Measurements from ENCODE around the gene FCHSD2. TPM values are rescaled to one million over a fixed set of nuclear protein-coding genes. Genes with fewer than 3 reads are reported as not detected.

The FCHSD2 gene
- total and polyA plus RNA-seq, 9 of the 15 experiments (the other 6 are each of a cell fraction or from before 2014, with no cell fraction given): 1.8 to 14.7 (median 6.4) TPM

DNA sequence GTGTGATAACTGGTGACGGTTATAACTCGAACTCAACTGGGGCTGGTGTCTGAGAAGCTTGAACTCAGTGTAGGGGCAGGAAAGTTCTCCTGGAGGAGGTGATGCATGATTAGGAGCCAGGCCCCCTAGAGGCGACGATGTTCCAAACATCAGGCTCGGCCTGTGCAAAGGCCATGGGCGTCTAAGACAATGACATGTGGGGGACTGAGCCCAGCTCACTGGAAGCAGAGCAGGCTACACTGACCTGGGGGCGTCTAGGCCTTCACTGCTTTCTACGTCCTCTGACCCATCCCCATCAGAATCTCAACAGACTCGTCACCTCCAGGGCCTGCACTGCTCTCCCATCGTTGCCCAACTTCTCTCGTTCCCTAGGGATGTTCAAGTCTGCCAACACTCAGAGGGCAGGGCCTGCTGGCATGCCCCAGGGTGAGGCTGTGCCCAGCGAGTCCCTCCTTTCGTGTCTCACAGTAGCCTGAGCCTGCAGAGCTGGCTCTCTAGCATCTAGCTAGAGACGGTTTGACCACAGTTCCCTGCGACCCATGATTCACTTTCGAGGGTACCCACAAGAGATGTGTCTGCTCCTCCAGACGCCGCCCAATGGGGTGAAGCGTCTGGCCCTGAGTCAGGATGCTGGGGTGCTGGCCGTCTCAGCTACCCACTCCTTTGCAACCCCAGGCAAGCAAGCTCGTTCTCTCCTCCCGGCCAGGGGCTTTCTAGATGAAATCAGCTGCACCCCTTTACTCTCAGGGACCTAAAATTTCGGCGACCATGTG lies 329.0 kb downstream of the FCHSD2 start (continued):
- no peak for TF ChIP-seq SP2 (IDR thresholded peaks at IDR 0.05; ENCODE audit: extremely low read depth, low read depth, low read length, poor library complexity, severe bottlenecking)
- TF ChIP-seq HMGN3 (IDR thresholded peaks at IDR 0.05; ENCODE audit: borderline replicate concordance, extremely low read depth, insufficient read length, low read depth, low read length): no peak
- TF ChIP-seq RBM17 (IDR thresholded peaks at IDR 0.05; ENCODE audit: borderline replicate concordance, low read depth, low read length): no peak
- no peak for TF ChIP-seq ZNF217 (CRISPR knock-in tag; IDR thresholded peaks at IDR 0.05)
- TF ChIP-seq ZBTB7A (IDR thresholded peaks at IDR 0.05; ENCODE audit: borderline replicate concordance, control insufficient read depth, low read depth, low read length): 0 out of 2 replicates have a peak, but pooled peaks have one; percentile 58
- TF ChIP-seq, protein P1, sequence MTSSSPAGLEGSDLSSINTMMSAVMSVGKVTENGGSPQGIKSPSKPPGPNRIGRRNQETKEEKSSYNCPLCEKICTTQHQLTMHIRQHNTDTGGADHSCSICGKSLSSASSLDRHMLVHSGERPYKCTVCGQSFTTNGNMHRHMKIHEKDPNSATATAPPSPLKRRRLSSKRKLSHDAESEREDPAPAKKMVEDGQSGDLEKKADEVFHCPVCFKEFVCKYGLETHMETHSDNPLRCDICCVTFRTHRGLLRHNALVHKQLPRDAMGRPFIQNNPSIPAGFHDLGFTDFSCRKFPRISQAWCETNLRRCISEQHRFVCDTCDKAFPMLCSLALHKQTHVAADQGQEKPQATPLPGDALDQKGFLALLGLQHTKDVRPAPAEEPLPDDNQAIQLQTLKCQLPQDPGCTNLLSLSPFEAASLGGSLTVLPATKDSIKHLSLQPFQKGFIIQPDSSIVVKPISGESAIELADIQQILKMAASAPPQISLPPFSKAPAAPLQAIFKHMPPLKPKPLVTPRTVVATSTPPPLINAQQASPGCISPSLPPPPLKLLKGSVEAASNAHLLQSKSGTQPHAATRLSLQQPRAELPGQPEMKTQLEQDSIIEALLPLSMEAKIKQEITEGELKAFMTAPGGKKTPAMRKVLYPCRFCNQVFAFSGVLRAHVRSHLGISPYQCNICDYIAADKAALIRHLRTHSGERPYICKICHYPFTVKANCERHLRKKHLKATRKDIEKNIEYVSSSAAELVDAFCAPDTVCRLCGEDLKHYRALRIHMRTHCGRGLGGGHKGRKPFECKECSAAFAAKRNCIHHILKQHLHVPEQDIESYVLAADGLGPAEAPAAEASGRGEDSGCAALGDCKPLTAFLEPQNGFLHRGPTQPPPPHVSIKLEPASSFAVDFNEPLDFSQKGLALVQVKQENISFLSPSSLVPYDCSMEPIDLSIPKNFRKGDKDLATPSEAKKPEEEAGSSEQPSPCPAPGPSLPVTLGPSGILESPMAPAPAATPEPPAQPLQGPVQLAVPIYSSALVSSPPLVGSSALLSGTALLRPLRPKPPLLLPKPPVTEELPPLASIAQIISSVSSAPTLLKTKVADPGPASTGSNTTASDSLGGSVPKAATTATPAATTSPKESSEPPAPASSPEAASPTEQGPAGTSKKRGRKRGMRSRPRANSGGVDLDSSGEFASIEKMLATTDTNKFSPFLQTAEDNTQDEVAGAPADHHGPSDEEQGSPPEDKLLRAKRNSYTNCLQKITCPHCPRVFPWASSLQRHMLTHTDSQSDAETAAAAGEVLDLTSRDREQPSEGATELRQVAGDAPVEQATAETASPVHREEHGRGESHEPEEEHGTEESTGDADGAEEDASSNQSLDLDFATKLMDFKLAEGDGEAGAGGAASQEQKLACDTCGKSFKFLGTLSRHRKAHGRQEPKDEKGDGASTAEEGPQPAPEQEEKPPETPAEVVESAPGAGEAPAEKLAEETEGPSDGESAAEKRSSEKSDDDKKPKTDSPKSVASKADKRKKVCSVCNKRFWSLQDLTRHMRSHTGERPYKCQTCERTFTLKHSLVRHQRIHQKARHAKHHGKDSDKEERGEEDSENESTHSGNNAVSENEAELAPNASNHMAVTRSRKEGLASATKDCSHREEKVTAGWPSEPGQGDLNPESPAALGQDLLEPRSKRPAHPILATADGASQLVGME (CRISPR knock-in tag; IDR thresholded peaks at IDR 0.05): no peak
- TF ChIP-seq MYBL2 (IDR thresholded peaks at IDR 0.05; ENCODE audit: low read depth): no peak
- TF ChIP-seq MYBL2 (CRISPR knock-in tag; IDR thresholded peaks at IDR 0.05; ENCODE audit: borderline replicate concordance): no peak
- no peak for TF ChIP-seq ZNF324 (CRISPR knock-in tag; IDR thresholded peaks at IDR 0.05)
- TF ChIP-seq, protein P2, sequence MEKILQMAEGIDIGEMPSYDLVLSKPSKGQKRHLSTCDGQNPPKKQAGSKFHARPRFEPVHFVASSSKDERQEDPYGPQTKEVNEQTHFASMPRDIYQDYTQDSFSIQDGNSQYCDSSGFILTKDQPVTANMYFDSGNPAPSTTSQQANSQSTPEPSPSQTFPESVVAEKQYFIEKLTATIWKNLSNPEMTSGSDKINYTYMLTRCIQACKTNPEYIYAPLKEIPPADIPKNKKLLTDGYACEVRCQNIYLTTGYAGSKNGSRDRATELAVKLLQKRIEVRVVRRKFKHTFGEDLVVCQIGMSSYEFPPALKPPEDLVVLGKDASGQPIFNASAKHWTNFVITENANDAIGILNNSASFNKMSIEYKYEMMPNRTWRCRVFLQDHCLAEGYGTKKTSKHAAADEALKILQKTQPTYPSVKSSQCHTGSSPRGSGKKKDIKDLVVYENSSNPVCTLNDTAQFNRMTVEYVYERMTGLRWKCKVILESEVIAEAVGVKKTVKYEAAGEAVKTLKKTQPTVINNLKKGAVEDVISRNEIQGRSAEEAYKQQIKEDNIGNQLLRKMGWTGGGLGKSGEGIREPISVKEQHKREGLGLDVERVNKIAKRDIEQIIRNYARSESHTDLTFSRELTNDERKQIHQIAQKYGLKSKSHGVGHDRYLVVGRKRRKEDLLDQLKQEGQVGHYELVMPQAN (IDR thresholded peaks at IDR 0.05; ENCODE audit: borderline replicate concordance): no peak
- no peak for TF ChIP-seq ZZZ3 (IDR thresholded peaks at IDR 0.05)
- TF ChIP-seq, protein P3, sequence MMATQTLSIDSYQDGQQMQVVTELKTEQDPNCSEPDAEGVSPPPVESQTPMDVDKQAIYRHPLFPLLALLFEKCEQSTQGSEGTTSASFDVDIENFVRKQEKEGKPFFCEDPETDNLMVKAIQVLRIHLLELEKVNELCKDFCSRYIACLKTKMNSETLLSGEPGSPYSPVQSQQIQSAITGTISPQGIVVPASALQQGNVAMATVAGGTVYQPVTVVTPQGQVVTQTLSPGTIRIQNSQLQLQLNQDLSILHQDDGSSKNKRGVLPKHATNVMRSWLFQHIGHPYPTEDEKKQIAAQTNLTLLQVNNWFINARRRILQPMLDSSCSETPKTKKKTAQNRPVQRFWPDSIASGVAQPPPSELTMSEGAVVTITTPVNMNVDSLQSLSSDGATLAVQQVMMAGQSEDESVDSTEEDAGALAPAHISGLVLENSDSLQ (IDR thresholded peaks at IDR 0.05): no peak
- no peak for TF ChIP-seq CCNT2 (IDR thresholded peaks at IDR 0.05; ENCODE audit: borderline replicate concordance, extremely low read depth, insufficient read length, low read depth, low read length)
- 0 out of 2 replicates have a peak, but pooled peaks have one; percentile 14 for TF ChIP-seq SMARCA4 (IDR thresholded peaks at IDR 0.05)
- TF ChIP-seq CREB1 (IDR thresholded peaks at IDR 0.05): no peak
- no peak for TF ChIP-seq CREB1 (CRISPR knock-in tag; IDR thresholded peaks at IDR 0.05)
- TF ChIP-seq, protein P4, sequence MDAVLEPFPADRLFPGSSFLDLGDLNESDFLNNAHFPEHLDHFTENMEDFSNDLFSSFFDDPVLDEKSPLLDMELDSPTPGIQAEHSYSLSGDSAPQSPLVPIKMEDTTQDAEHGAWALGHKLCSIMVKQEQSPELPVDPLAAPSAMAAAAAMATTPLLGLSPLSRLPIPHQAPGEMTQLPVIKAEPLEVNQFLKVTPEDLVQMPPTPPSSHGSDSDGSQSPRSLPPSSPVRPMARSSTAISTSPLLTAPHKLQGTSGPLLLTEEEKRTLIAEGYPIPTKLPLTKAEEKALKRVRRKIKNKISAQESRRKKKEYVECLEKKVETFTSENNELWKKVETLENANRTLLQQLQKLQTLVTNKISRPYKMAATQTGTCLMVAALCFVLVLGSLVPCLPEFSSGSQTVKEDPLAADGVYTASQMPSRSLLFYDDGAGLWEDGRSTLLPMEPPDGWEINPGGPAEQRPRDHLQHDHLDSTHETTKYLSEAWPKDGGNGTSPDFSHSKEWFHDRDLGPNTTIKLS (IDR thresholded peaks at IDR 0.05; ENCODE audit: borderline replicate concordance, low read depth): peak; percentile 22; the same call in 1 of the 2 replicates

Data from K562 (cell line).